GM12864 (cell line): ENCODE results near the gene CCDC192.

ENCODE experiments used
- DNase-seq: peaks from one replicate; pipeline ENCODE4 v3.0.0-alpha.2; 2011; ENCODE audit warnings: low read depth
- H3K4me3 ChIP-seq: 2 replicates; pipeline ENCODE4 v1.5.1; 2011; ENCODE audit warnings: mild to moderate bottlenecking, low read depth, low read length, control low read depth
- TF ChIP-seq, protein P1 (sequence below): IDR thresholded peaks from 2 replicates; pipeline ENCODE4 v1.5.1; 2011; ENCODE audit warnings: low read depth, mild to moderate bottlenecking, moderate library complexity, low read length, control low read depth, inconsistent platforms; ENCODE audit errors: missing control alignments

The CCDC192 gene

DNA sequence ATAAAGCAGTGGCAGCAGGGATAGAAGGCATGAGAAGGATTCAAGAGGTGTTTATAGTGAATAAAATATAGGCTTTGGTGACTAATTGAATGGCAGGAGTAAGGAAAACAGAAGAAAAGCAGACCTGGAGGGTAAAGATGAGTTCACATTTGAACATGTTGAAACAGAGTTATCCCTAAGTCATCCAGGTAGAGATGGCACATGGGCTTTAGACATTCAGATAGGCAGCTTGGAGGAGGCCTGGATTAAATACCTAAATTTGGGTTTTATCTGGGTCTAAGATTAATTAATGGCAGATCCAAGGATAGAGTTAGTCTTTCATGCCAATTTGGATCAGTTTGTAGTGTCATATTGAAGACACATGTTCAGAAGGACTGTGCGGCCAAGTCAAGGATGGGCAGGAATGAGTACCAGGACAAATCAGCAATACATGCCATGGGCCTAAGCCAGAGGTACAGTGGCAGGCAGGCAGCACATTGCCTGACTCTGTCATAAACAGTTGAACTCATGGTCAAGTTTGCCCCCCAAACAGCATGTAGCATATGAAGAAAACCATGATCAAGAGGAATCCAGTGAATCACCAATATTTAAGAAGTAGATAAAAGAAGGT lies 264.9 kb downstream of the CCDC192 start:
- TF ChIP-seq, protein P1, sequence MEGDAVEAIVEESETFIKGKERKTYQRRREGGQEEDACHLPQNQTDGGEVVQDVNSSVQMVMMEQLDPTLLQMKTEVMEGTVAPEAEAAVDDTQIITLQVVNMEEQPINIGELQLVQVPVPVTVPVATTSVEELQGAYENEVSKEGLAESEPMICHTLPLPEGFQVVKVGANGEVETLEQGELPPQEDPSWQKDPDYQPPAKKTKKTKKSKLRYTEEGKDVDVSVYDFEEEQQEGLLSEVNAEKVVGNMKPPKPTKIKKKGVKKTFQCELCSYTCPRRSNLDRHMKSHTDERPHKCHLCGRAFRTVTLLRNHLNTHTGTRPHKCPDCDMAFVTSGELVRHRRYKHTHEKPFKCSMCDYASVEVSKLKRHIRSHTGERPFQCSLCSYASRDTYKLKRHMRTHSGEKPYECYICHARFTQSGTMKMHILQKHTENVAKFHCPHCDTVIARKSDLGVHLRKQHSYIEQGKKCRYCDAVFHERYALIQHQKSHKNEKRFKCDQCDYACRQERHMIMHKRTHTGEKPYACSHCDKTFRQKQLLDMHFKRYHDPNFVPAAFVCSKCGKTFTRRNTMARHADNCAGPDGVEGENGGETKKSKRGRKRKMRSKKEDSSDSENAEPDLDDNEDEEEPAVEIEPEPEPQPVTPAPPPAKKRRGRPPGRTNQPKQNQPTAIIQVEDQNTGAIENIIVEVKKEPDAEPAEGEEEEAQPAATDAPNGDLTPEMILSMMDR, result no peak
- no peak for DNase-seq
- no peak overlapping the region for H3K4me3 ChIP-seq

DNA sequence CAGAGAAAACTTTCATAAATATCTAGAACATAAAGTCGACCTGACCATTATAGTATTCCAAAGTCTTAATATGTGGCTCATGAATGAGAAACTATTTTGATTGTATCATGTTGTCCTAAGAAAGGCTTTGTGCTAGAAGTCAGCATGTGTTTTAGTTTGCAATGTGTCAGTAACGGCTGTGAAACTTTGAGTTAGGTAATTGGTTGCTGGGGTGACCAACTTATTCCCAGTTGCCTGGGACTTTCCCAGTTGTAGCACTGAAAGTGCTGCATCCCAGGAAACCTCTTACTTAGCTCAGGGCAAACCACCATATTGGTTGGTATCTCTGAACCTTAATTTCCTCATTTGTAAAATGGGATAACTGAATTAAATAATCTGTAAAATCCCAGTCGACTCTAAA lies 265.8 kb downstream of the CCDC192 start:
- TF ChIP-seq, protein P1, result no peak
- DNase-seq, result no peak
- H3K4me3 ChIP-seq, result no peak overlapping the region

DNA sequence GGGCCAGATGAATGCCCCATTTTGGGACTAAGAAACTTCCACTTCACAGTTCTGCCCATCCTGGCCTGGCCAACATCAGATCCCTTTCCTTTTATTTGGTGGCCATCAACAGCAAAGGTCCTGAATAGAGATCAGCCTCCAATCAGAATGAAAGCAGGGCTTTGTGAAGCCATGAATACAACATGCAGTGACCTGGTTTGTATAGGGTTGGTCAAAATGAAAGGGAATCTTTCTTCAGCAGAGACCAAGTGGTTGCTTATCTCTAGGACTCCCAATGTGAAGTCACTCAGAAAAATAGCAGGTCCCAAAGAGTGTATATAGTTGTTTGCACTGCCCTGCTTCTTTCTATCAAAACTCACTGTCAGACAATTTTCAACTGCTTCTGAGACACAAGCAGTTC lies 266.5 kb downstream of the CCDC192 start:
- TF ChIP-seq, protein P1, result no peak
- no peak for DNase-seq

DNA sequence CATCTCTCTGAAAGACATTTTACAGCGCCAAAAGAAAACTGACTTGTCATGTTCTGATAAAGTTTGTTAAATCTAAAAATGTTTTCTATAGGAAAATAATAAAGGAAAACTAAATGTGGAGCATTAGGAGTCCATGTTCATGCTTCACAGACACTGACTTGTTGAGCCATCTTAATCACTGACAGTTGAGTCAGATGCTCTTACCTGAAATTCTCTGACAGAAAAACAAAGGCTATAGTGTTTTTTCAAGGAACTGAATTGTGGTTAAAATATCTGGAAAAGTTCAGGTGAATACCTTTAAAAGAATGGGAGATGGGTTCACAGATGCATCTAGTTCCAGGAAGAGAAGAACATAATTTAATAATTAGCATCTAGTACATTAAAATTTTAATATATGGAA lies 266.9 kb downstream of the CCDC192 start:
- no peak overlapping the region for H3K4me3 ChIP-seq
- TF ChIP-seq, protein P1, result no peak
- no peak for DNase-seq

More for the DNA sequence above, 266.5 kb downstream of the CCDC192 start:
- H3K4me3 ChIP-seq, result no peak overlapping the region

DNA sequence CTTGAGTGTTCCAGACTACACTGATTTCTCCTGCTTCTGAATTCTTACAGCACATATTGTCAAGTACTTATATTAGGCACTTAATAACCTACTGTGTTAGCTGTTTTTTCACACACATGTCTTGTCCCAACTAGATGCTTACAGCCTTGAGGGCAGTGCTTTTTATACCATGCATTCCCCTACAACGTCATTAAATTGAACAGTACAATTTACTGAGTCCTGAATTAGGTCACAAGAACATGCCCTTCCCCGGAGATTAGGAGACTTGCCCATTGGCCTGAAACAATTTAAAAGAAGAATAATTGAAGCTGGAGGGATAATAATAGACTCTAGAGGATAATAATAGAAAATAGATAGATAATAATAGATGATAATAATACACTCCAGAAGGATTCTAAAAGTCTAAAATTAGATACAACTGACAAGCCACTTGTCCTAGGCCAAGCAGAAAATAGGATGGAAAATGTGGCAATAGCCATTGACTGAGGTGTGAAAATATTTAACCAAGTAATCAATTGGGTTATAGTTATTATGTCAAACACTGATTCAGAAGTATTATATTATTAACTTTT lies 267.7 kb downstream of the CCDC192 start:
- no peak for DNase-seq
- no peak overlapping the region for H3K4me3 ChIP-seq
- TF ChIP-seq, protein P1, result no peak

DNA sequence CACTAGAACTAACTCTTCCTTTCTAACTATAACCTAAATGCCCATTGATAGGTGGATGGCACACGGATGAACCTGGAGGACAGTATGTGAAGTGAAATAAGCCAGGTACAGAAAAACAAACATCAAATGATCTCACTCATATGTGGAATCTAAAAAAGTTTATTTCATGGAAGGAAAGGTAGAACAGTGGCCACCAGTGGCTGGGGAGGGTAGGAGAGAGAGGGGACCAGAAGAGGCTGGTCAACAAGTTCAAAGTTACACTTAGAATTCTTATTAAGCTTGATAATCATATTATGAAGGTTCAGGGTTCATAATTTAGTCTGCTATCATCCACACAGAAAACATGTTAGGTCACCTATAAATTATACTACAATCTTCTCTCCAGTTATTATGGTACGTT lies 272.8 kb downstream of the CCDC192 start:
- TF ChIP-seq, protein P1, result no peak
- H3K4me3 ChIP-seq, result no peak overlapping the region
- no peak for DNase-seq

DNA sequence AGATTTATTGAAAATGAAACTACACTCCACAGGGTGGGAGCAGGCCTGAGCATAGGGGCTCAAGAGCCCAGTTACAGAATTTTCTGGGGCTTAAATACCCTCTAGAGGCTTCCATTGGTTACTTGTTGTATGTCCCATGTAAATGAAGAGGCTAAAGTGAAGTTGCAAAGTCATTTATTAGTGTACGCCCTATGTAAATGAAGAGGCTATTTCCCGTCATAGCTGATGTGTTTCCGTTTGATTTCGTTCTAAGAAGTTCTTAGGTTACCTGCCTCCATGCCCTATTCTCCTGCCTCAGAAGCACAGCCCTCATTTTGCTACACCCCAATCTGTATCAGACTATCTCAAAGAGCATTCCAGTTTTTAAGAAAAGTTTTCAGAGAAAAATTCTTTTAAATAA lies 273.3 kb downstream of the CCDC192 start:
- DNase-seq, result no peak
- no peak overlapping the region for H3K4me3 ChIP-seq
- TF ChIP-seq, protein P1, result no peak
